Progenitor cell of endocrine pancreas (in vitro differentiated cells): ENCODE results near the gene CLIC6. TPM values are rescaled to one million over a fixed set of nuclear protein-coding genes. Genes with fewer than 3 reads are reported as not detected.

Source experiments
- DNase-seq: peaks from one replicate; pipeline ENCODE4 v3.0.0; 2021; ENCODE audit warnings: low spot score; ENCODE audit not compliant: unreplicated experiment
- H3K27ac Mint-ChIP-seq: 2 replicates; pipeline ENCODE4 v1.8.0; 2021; ENCODE audit warnings: mild to moderate bottlenecking, moderate library complexity, mixed read lengths
- H3K27me3 Mint-ChIP-seq: 2 replicates; pipeline ENCODE4 v1.8.0; 2021; ENCODE audit warnings: mixed read lengths
- H3K36me3 Mint-ChIP-seq: 2 replicates; pipeline ENCODE4 v1.8.0; 2022; ENCODE audit warnings: mixed read lengths; ENCODE audit not compliant: insufficient read depth
- H3K4me1 Mint-ChIP-seq: 2 replicates; pipeline ENCODE4 v1.8.0; 2021; ENCODE audit warnings: low read depth, mixed read lengths
- H3K4me3 Mint-ChIP-seq: 2 replicates; pipeline ENCODE4 v1.8.0; 2021; ENCODE audit warnings: low read depth, mild to moderate bottlenecking, moderate library complexity, mixed read lengths
- H3K9me3 Mint-ChIP-seq: 2 replicates; pipeline ENCODE4 v1.8.0; 2021; ENCODE audit warnings: low read depth, mixed read lengths
- total RNA-seq: library from RNA; stranded (reverse); gene quantifications from 2 replicates; pipeline ENCODE4 v1.2.1, GENCODE V29; 2021
- TF ChIP-seq, protein P1 (sequence below): fragments of 200-600 bp; sonication (generic); IDR thresholded peaks from one replicate; pipeline ENCODE4 v1.5.0; 2021; ENCODE audit warnings: antibody characterized with exemption, mild to moderate bottlenecking; ENCODE audit not compliant: unreplicated experiment

CLIC6 gene
- total RNA-seq, 1 donor from 2014 or later: 14.1 TPM

DNA sequence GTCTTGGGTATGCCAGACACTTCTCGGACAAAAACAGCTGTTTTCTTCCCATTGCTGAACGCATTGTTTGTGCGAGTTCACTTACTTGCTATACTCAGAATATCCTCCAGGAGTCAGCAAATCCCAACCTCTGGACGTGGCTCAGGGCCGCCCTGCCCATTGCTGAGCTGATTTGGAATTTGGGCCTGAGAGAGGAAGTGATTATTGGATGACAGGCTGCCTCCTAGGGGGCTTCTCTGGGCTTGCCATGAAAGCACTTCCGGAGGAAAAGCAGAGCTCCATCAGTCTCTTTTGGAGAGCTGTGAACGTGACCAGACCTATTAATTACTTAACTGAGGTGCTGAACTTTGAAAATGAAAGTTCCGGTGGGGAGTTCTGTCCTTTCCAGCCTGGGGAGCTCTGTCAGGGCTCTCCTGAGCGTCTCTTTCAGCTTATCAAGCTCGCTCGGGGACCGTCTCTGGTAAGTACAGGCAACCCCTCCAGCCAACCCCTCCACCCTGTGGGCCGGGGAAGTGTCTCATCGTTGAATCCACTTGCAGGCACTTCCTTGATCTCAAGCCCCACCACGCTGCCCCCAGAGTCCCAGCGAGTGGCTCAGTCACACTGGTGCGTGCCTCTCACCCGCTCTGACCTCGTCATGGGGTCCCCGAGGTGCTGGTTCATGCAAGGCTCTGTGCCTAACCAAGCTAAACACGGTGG lies 76.9 kb downstream of the CLIC6 start:
- no peaks in the 10 kb centered on the region for H3K4me1 Mint-ChIP-seq
- peaks cover 26% of the 10 kb centered on the region for H3K27me3 Mint-ChIP-seq
- TF ChIP-seq, protein P1, sequence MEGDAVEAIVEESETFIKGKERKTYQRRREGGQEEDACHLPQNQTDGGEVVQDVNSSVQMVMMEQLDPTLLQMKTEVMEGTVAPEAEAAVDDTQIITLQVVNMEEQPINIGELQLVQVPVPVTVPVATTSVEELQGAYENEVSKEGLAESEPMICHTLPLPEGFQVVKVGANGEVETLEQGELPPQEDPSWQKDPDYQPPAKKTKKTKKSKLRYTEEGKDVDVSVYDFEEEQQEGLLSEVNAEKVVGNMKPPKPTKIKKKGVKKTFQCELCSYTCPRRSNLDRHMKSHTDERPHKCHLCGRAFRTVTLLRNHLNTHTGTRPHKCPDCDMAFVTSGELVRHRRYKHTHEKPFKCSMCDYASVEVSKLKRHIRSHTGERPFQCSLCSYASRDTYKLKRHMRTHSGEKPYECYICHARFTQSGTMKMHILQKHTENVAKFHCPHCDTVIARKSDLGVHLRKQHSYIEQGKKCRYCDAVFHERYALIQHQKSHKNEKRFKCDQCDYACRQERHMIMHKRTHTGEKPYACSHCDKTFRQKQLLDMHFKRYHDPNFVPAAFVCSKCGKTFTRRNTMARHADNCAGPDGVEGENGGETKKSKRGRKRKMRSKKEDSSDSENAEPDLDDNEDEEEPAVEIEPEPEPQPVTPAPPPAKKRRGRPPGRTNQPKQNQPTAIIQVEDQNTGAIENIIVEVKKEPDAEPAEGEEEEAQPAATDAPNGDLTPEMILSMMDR: peak; percentile 92
- peak; percentile 51 for DNase-seq
- no peaks in the 10 kb centered on the region for H3K9me3 Mint-ChIP-seq
- H3K27ac Mint-ChIP-seq: no peak overlapping the region
- no peaks in the 10 kb centered on the region for H3K36me3 Mint-ChIP-seq
- H3K4me3 Mint-ChIP-seq: no peak overlapping the region

DNA sequence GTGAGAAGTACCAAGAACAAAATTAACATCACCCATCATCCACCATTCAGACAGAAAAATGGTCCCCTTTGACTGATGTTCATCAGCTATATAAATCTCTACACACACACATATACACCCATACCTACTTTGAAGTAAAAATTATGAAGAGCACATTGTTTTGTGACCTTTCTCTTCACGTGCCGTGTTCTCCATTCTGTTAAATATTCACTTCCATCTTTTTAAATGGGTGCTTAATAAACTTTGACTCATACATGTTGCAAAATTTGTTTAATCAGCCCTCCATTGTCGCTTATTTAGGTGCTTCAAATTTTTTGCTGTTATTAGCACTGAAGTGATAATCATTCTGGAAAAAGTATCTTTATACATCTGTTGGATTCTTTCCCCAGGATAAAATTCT lies 80.1 kb downstream of the CLIC6 start:
- no peak for DNase-seq
- TF ChIP-seq, protein P1: no peak
- no peak overlapping the region for H3K27ac Mint-ChIP-seq
- no peaks in the 10 kb centered on the region for H3K36me3 Mint-ChIP-seq
- H3K9me3 Mint-ChIP-seq: no peaks in the 10 kb centered on the region
- no peak overlapping the region for H3K4me3 Mint-ChIP-seq
- H3K4me1 Mint-ChIP-seq: no peaks in the 10 kb centered on the region
- peaks cover 19% of the 10 kb centered on the region for H3K27me3 Mint-ChIP-seq

GRCh38 chr21:34754690-34755647 lies 86.2 kb downstream of the CLIC6 start:
- no peak for DNase-seq
- Mint-ChIP-seq H3K9me3 (no peaks in the 10 kb centered on the region), H3K27ac (no peak overlapping the region), H3K4me1 (no peaks in the 10 kb centered on the region), H3K36me3 (no peaks in the 10 kb centered on the region), H3K4me3 (no peak overlapping the region), H3K27me3 (peaks cover 22% of the 10 kb centered on the region)
- TF ChIP-seq, protein P1: no peak

DNA sequence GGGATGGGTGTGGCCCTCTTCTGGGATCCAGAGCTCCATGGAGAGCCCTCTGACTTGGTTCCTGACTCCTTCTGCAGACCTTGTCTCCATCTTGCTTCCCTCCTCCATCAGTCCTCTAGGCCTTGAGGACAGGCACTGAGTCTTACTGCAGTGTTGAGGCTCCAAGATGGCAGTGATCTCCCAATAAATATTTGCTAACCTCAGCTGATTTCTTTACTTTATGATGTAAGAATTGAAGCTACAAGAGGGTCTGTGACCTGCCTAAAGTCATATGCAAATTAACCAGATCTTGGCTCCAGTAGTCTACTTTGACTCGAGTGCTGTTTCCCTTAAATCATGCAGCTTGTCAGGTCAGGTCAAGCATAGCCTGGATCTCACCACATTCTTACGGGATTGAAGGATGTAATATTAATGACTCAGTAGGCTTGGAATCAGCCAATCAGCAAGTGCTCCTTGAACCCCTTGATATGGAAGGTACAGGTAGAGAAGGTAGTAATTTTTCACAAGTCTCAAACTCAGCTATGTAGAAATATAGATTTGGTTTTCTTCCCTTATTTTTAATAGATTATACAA lies 93.0 kb downstream of the CLIC6 start:
- H3K27me3 Mint-ChIP-seq: no peaks in the 10 kb centered on the region
- H3K36me3 Mint-ChIP-seq: no peaks in the 10 kb centered on the region
- H3K4me1 Mint-ChIP-seq: no peaks in the 10 kb centered on the region
- no peak overlapping the region for H3K4me3 Mint-ChIP-seq
- TF ChIP-seq, protein P1: no peak
- DNase-seq: no peak
- no peak overlapping the region for H3K27ac Mint-ChIP-seq
- peaks cover 4% of the 10 kb centered on the region for H3K9me3 Mint-ChIP-seq

GRCh38 chr21:34762786-34763185 lies 94.0 kb downstream of the CLIC6 start:
- Mint-ChIP-seq H3K36me3 (no peaks in the 10 kb centered on the region), H3K4me3 (no peak overlapping the region), H3K9me3 (peaks cover 4% of the 10 kb centered on the region), H3K27me3 (no peaks in the 10 kb centered on the region), H3K27ac (no peak overlapping the region), H3K4me1 (no peaks in the 10 kb centered on the region)
- TF ChIP-seq, protein P1: no peak
- DNase-seq: no peak
